Left ventricle myocardium inferior (tissue), 1 donor: ENCODE measurements around the gene PLB1. TPM values are rescaled to one million over a fixed set of nuclear protein-coding genes. Genes with fewer than 3 reads are reported as not detected.
"Not testable (repeated sequence)": the region's sequence is repeated elsewhere in the genome, so short reads cannot be mapped to it uniquely, and the experiment has no call there.

Experiments
- DNase-seq: peaks from one replicate; pipeline ENCODE4 v3.0.0-alpha.2; 2020
- H3K27ac ChIP-seq: fragments of 200-600 bp; replicated peaks from 2 replicates; pipeline ENCODE4 v1.8.0; 2021
- H3K27me3 ChIP-seq: fragments of 200-600 bp; 2 replicates; pipeline ENCODE4 v1.8.0; 2021; ENCODE audit warnings: low read depth
- H3K36me3 ChIP-seq: fragments of 200-600 bp; 2 replicates; pipeline ENCODE4 v1.8.0; 2021
- H3K4me1 ChIP-seq: fragments of 200-600 bp; 2 replicates; pipeline ENCODE4 v1.8.0; 2021
- H3K4me3 ChIP-seq: fragments of 200-600 bp; 2 replicates; pipeline ENCODE4 v1.8.0; 2021; ENCODE audit warnings: mild to moderate bottlenecking, moderate library complexity
- H3K9me3 ChIP-seq: fragments of 200-600 bp; replicated peaks from 2 replicates; pipeline ENCODE4 v1.8.0; 2021
- intact Hi-C: fragments of 100-400 bp; cut with micrococcal nuclease; formaldehyde crosslinking; loops from one replicate; pipeline ENCODE4 v1.11.0; 2022
- total RNA-seq: library from RNA; stranded (reverse); fragmentation: NEBNext Ultra II Directional; extraction: Animal tissue kit (Norgen Biotek cat#: 25700); gene quantifications from one replicate; pipeline ENCODE4 v1.2.1, GENCODE V29; 2021
- TF ChIP-seq, protein P1 (sequence below): fragments of 200-600 bp; IDR thresholded peaks from 2 replicates; pipeline ENCODE4 v1.8.0; 2021; ENCODE audit warnings: antibody characterized with exemption, mild to moderate bottlenecking, borderline replicate concordance
- donor health status: DM: no; HTN: yes; CAD: no; lungs with severe emphysema.

The PLB1 gene
- total RNA-seq, 1 donor from 2014 or later = 2.4 TPM

DNA sequence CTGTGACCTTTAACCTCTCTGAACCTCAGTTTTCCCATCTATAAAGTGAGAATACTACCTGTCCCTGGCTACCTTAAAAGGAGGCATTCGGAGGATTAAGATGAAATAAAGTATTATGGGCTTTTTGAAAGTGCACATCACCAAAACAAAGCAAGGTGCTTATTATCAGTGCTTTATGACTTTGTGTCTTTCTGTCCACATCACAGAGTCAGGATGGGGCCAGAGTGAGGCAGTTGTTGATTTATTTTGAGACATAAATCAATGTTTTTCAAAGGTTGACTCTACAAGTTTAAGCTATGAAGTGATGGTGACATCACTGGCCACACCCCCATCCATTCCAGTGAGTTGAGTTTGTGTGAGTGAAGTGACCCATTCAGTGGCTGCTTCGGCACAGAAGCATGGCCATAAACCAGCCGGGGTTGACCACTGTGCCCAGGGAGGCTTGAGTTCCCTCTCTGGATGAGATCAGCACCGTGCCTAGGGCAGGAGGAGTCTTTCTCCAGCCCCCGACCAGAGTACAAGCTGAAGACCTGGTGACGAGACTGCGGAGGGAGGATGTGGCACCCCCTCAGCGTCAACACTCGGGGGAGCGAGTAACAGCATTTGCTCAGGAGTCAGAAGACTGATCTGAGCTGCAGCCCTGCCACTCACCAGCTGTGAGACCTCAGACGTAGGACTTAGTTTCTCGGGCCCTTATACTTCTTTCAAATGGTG is 166.8 kb downstream of the PLB1 start:
- intact Hi-C loops = no loop called here
- Histone ChIP-seq H3K4me3 (no peak overlapping the region), H3K9me3 (no peaks in the 10 kb centered on the region), H3K27me3 (no peaks in the 10 kb centered on the region), H3K4me1 (peaks cover 62% of the 10 kb centered on the region), H3K36me3 (no peaks in the 10 kb centered on the region), H3K27ac (peak overlapping the region; percentile 87)
- DNase-seq = no peak
- TF ChIP-seq, protein P1, sequence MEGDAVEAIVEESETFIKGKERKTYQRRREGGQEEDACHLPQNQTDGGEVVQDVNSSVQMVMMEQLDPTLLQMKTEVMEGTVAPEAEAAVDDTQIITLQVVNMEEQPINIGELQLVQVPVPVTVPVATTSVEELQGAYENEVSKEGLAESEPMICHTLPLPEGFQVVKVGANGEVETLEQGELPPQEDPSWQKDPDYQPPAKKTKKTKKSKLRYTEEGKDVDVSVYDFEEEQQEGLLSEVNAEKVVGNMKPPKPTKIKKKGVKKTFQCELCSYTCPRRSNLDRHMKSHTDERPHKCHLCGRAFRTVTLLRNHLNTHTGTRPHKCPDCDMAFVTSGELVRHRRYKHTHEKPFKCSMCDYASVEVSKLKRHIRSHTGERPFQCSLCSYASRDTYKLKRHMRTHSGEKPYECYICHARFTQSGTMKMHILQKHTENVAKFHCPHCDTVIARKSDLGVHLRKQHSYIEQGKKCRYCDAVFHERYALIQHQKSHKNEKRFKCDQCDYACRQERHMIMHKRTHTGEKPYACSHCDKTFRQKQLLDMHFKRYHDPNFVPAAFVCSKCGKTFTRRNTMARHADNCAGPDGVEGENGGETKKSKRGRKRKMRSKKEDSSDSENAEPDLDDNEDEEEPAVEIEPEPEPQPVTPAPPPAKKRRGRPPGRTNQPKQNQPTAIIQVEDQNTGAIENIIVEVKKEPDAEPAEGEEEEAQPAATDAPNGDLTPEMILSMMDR = no peak

DNA sequence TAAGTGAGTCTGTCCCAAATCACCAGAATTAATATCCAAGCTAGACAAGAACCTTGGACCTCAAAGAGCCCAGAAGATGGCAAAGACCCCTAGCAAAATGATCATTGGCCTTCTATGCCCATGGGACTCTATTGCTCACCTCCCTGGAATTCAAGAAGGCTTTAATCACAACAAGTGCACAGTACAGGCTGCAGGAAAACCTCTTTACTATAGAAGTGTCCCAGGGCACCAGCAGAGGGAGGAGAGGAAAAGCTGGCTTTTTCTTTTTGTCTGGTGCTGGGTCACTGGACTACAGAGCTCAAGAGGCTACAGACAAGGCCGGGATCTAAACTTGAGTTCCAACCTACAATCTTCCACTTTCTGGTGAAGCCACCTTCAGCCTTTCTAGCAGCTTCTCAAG is 167.5 kb downstream of the PLB1 start:
- Histone ChIP-seq H3K27me3 (no peaks in the 10 kb centered on the region), H3K36me3 (no peaks in the 10 kb centered on the region), H3K9me3 (no peaks in the 10 kb centered on the region), H3K4me1 (peaks cover 57% of the 10 kb centered on the region), H3K4me3 (no peak overlapping the region), H3K27ac (peak overlapping the region; percentile 87)
- DNase-seq = no peak
- intact Hi-C loops = no loop called here
- TF ChIP-seq, protein P1 = peak; percentile 31

DNA sequence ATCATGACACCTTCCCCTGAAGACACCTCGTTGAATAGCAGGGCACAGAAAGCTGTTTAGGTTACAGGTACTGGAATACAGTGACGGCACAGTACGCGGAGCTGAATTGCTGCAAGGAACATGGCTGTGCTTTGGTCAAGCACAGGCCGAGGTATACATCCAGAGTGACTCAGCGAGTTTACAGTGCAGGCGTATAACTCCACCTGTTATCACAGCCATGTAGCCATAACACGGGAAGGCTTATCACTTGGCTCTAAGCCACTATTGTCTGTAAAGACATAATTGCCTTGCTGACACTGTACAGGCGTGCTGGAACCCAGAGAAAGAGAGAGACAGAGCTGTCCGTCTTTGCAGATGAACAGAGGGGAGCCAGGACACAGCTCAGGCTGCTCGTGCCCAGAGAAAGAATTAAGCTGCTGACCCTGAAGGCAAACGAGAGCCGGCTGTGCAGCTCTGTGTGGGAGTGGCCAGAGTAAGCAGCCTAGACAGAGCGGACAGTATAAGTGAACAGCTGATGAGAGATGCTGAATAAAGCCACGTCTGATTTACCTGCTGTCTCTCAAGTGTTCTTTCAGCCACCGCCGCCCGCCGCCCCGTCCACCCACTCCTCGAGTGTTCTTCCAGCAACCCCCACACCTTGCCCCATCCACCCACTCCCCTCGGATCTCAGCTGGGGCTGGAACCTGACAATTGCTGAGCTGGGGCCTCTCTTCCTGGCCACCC is 168.4 kb downstream of the PLB1 start:
- H3K4me3 ChIP-seq = peak overlapping the region; percentile 18
- TF ChIP-seq, protein P1 = no peak
- H3K4me1 ChIP-seq = peaks cover 51% of the 10 kb centered on the region
- no peaks in the 10 kb centered on the region for H3K36me3 ChIP-seq
- peak overlapping the region; percentile 87 for H3K27ac ChIP-seq
- peak; percentile 36 for DNase-seq
- H3K27me3 ChIP-seq = no peaks in the 10 kb centered on the region
- H3K9me3 ChIP-seq = no peaks in the 10 kb centered on the region
- intact Hi-C loops = no loop called here

DNA sequence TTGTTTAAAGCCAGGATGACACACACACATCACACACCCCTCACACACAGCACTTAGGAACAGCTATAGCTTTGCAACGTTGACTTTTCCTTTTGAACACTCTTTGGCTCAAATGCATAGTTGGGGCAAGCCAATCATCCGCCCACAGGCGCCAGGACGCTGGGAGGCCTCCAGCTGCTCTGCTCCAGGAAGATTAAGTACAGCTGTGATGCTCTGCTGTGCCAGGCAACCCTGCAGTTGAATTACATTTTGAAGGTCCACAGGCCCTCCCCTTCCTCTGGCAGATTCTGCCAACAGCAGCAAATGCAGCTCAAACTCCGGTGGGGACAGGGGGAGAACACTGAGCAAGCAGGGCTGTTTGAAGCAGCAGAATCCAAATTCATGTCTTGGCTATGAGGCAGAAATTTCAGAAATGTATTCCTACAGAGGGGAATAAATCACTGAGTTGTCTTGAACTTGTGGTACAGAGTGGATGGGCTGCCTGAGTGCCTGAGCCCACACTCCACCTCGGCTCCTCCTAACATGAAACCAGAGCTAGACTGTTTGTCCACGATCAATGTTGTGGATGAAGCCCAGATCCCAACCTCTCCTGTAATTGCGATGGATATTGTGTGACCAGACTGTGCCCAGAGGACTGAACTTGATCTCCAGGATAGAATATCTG is 169.3 kb downstream of the PLB1 start:
- H3K36me3 ChIP-seq = no peaks in the 10 kb centered on the region
- H3K9me3 ChIP-seq = no peaks in the 10 kb centered on the region
- TF ChIP-seq, protein P1 = no peak
- DNase-seq = peak; percentile 83
- H3K4me1 ChIP-seq = peaks cover 51% of the 10 kb centered on the region
- peak overlapping the region; percentile 18 for H3K4me3 ChIP-seq
- intact Hi-C loops = no loop called here
- H3K27ac ChIP-seq = peak overlapping the region; percentile 87
- H3K27me3 ChIP-seq = no peaks in the 10 kb centered on the region

DNA sequence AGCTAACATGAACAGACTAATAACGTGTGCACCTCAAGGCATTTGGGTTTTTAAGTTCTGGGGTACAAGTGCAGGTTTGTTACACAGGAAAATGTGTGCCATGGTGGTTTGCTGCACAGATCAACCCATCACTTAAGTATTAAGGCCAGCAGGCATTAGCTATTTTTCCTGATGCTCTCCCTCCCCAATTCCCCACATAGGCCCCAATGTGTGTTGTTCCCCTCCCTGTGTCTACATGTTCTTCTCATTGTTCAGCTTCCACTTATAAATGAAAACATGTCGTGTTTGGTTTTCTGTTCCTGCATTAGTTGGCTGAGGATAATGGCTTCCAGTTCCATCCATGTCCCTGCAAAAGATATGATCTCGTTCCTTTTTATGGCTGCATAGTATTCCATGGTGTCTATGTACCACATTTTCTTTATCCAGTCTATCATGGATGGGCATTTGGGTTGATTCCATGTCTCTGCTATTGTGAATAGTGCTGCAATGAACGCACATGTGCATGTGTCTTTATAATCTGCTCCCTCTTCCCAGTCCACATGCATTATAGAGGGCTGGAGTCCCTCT is 170.0 kb downstream of the PLB1 start:
- H3K9me3 ChIP-seq, DNase-seq, H3K36me3 ChIP-seq, H3K27me3 ChIP-seq, H3K4me3 ChIP-seq, intact Hi-C loops: not testable (repeated sequence)
- Histone ChIP-seq H3K27ac (peak overlapping the region; percentile 87), H3K4me1 (peaks cover 45% of the 10 kb centered on the region)
